Measurements from ENCODE around the gene MUC13. TPM values are rescaled to one million over a fixed set of nuclear protein-coding genes. Genes with fewer than 3 reads are reported as not detected.

MUC13 gene
- total RNA-seq, 2 experiments from 2014 or later = not detected

GRCh38 chr3:124950026-124950425 lies 15.5 kb upstream of the MUC13 start:
- Histone ChIP-seq H3K36me3 (ENCODE audit: insufficient read depth, low read length) (no peaks in the 10 kb centered on the region), H3K4me2 (ENCODE audit: low read length) (no peak overlapping the region), H3K27ac (ENCODE audit: low read depth, low read length, poor library complexity, severe bottlenecking) (no peak overlapping the region), H3K4me3 (ENCODE audit: low read depth, low read length, poor library complexity, severe bottlenecking) (no peak overlapping the region), H4K20me1 (ENCODE audit: insufficient read depth, low read length) (no peaks in the 10 kb centered on the region), H3K4me1 (ENCODE audit: insufficient read depth, low read length, poor library complexity, severe bottlenecking) (no peaks in the 10 kb centered on the region), H3K79me2 (ENCODE audit: insufficient read depth, low read depth, low read length) (no peaks in the 10 kb centered on the region), H3K9me2 (ENCODE audit: insufficient read depth, low read length) (no peaks in the 10 kb centered on the region), H3K9me3 (ENCODE audit: low read length) (no peaks in the 10 kb centered on the region), H2AFZ (ENCODE audit: low read length) (no peak overlapping the region)
- CTCF ChIA-PET (ENCODE audit: unreplicated experiment) = no interaction called here
- TF ChIP-seq EZH2phosphoT487 (IDR thresholded peaks at IDR 0.05; ENCODE audit: borderline replicate concordance, low read depth, low read length) (no peak), CTCF (conservative IDR thresholded peaks at IDR 0.05; ENCODE audit: low read length) (no peak)
- intact Hi-C loops (cut with micrococcal nuclease; ENCODE audit: unreplicated experiment) = no loop called here
- POLR2A ChIA-PET = no interaction called here
- no TSS peak for BruUV-seq (replicated peaks)
- DNase-seq (ENCODE audit: low spot score) = no peak

GRCh38 chr3:124942613-124943012 lies 8.1 kb upstream of the MUC13 start:
- no peak overlapping the region for H3K27ac ChIP-seq (ENCODE audit: low read depth, low read length, poor library complexity, severe bottlenecking)
- no TSS peak for BruUV-seq (replicated peaks)
- H3K4me1 ChIP-seq (ENCODE audit: insufficient read depth, low read length, poor library complexity, severe bottlenecking) = no peaks in the 10 kb centered on the region
- no peaks in the 10 kb centered on the region for H3K36me3 ChIP-seq (ENCODE audit: insufficient read depth, low read length)
- TF ChIP-seq CTCF (conservative IDR thresholded peaks at IDR 0.05; ENCODE audit: low read length) (no peak), EZH2phosphoT487 (IDR thresholded peaks at IDR 0.05; ENCODE audit: borderline replicate concordance, low read depth, low read length) (no peak)
- no peaks in the 10 kb centered on the region for H3K9me2 ChIP-seq (ENCODE audit: insufficient read depth, low read length)
- POLR2A ChIA-PET = interaction anchor here (0.6 kb wide), 2 partner anchors 108 to 186 kb away, joined by 3 read pairs; no protein-coding TSS in a partner anchor
- no peak for DNase-seq (ENCODE audit: low spot score)
- no peaks in the 10 kb centered on the region for H3K79me2 ChIP-seq (ENCODE audit: insufficient read depth, low read depth, low read length)
- CTCF ChIA-PET (ENCODE audit: unreplicated experiment) = no interaction called here
- H3K9me3 ChIP-seq (ENCODE audit: low read length) = no peaks in the 10 kb centered on the region
- no peak overlapping the region for H2AFZ ChIP-seq (ENCODE audit: low read length)
- no peak overlapping the region for H3K4me2 ChIP-seq (ENCODE audit: low read length)
- no peak overlapping the region for H3K4me3 ChIP-seq (ENCODE audit: low read depth, low read length, poor library complexity, severe bottlenecking)
- intact Hi-C loops (cut with micrococcal nuclease; ENCODE audit: unreplicated experiment) = no loop called here
- H4K20me1 ChIP-seq (ENCODE audit: insufficient read depth, low read length) = no peaks in the 10 kb centered on the region

- H3K4me1 ChIP-seq (ENCODE audit: insufficient read depth, low read length, poor library complexity, severe bottlenecking) = no peaks in the 10 kb centered on the region
- ChIA-PET POLR2A (no interaction called here), CTCF (ENCODE audit: unreplicated experiment) (no interaction called here)
- H3K79me2 ChIP-seq (ENCODE audit: insufficient read depth, low read depth, low read length) = no peaks in the 10 kb centered on the region
- no peaks in the 10 kb centered on the region for H3K36me3 ChIP-seq (ENCODE audit: insufficient read depth, low read length)
- H3K4me3 ChIP-seq (ENCODE audit: low read depth, low read length, poor library complexity, severe bottlenecking) = no peak overlapping the region
- TF ChIP-seq EZH2phosphoT487 (IDR thresholded peaks at IDR 0.05; ENCODE audit: borderline replicate concordance, low read depth, low read length) = no peak
- TF ChIP-seq CTCF (conservative IDR thresholded peaks at IDR 0.05; ENCODE audit: low read length) = no peak
- no TSS peak for BruUV-seq (replicated peaks)
- intact Hi-C loops (cut with micrococcal nuclease; ENCODE audit: unreplicated experiment) = no loop called here
- no peaks in the 10 kb centered on the region for H3K9me2 ChIP-seq (ENCODE audit: insufficient read depth, low read length)
- H3K4me2 ChIP-seq (ENCODE audit: low read length) = no peak overlapping the region
- no peak for DNase-seq (ENCODE audit: low spot score)
- H3K9me3 ChIP-seq (ENCODE audit: low read length) = no peaks in the 10 kb centered on the region
- H3K27ac ChIP-seq (ENCODE audit: low read depth, low read length, poor library complexity, severe bottlenecking) = no peak overlapping the region
- no peaks in the 10 kb centered on the region for H4K20me1 ChIP-seq (ENCODE audit: insufficient read depth, low read length)
- no peak overlapping the region for H2AFZ ChIP-seq (ENCODE audit: low read length)
Measured at GRCh38 chr3:124941771-124942170, 7.2 kb upstream of the MUC13 start.
